NCI-H526 (cell line): ENCODE results near the gene SEZ6L.
A peak's percentile ranks its signal among the peaks of the same experiment; 100 is the strongest.

Experiments
- DNase-seq, 2 experiments: peaks; one replicate each; lab custom pipeline; 2025; lab: John Stamatoyannopoulos, UW

The SEZ6L gene

DNA sequence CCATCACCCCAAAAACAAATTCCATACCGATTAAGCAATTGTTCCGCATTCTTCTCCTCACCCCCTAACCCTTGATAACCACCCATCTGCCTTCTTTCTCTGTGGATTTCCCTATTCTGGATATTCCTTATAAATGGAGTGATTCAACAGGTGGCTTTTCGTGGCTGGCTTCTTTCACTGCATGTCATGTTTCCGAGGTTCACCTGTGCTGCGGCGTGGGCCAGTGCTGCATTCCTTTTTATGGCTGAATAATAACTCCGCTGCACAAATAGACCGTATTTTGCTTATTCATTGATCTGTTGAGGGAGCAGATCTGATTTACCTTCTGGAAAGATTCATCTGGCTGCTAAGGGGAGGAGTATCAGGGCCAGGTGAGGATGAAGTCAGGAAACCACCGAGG, 165.0 kb downstream of the SEZ6L start:
- DNase-seq, result no peak

GRCh38 chr22:26336773-26337172, 167.5 kb downstream of the SEZ6L start:
- no peak for DNase-seq

- DNase-seq, result no peak
These were observed 170.5 kb downstream of the SEZ6L start for GRCh38 chr22:26339755-26340154.

DNA sequence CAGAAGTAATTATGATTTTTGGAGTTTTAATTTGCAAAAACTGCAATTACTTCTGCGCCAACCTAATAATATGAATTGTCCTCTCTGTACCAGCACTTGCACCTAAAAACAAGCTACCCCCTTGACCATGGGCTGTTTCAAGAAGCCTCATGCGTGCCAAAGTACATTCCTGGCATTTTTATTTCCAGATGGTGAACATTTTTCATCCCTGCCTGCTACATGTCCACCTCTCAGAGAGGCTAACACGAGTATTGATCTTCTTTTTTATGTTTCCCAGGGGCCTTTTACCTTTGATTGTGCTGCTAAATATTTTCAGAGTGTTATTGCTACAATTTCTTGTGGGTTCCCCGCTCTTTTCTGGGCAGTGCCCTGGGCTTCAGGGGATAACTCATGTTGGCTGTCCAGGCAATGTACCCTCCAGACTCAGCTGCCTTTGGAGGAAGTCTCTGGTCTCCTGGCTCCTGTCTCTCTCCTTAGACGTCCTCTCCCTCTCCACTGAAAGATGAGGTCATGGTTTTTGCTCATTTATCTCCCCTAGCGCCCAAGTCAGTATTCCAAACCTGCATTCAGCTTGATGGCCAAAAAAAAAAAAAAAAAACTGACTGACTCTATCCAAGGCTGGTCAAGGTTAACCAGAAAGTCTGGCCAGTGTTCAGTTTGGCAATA, 173.6 kb downstream of the SEZ6L start:
- DNase-seq, result no peak

DNA sequence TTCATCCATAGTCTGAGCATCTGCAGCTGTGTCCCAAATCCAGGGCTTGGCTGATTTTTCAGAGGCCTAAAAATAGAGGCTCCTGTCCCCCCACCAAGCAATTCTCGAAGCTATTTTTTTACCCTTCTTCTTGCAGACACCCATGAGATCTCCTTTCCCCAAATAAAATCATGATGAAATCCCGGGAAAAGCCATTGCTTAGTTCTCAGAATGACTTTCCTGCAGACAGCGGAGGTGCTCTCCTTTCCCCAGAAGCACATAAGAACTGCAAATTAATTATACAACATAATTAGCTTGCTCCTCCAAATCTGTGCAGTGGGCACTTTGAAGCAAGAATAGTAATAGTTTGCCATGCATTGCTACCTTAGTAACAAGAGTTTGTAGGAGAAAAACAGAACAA, 176.2 kb downstream of the SEZ6L start:
- DNase-seq, result no peak

- DNase-seq, result no peak
These were observed 179.7 kb downstream of the SEZ6L start for GRCh38 chr22:26348810-26349526.

- no peak for DNase-seq
These were observed 185.4 kb downstream of the SEZ6L start for GRCh38 chr22:26354707-26355106.

GRCh38 chr22:26357281-26357680, 188.0 kb downstream of the SEZ6L start:
- no peak for DNase-seq

GRCh38 chr22:26357813-26358212, 188.6 kb downstream of the SEZ6L start:
- no peak for DNase-seq

DNA sequence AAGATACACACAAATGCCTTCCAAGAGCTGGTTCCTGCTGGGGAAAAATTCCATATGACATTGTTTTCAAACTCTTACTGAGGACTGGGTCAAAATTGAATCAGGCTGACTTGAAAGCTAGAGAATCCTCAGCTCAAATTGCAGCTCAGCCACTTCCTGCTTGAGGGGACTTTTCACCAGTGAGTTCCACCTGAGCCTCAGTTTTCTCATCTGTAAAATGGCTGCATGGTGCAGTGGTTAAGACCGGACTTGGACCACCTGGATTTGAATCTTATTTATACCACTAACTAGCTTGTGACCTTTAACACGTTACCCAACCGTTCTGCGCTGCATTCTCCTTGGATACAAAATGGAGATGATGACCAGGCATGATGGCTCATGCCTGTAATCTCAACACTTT, 189.9 kb downstream of the SEZ6L start:
- no peak for DNase-seq

DNA sequence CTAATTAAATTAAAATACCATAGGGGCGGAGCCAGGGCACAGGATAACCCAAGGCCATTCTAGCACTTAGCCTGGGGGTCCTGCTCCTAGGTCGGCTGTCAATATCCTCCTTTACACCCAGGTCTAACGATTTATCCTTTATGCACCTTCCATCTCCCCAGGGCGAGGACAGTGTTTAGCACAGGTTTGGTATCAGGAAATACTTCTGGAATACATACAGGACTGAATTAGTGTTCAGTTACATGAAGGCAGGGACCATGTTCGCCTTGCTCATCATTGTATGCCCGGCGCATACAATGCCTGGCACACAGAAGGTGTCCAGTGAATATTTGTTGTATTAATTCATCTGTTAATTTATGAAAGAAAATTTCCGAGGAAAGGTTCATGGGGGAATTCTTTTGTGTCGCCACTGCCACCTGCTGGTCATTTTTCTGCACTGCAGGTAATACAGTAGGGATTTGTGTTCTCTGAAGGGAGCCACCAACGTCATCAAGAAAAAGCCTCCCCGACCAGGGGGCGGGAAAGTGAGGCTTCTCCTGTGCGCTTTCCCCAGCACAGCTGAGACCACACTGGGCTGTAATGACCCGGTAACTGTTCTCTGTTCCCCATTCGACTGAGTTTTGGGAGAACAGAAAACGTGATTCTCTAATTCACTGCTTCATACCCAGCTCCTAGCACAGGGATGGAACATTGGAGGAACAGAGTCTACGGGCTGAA, 191.1 kb downstream of the SEZ6L start:
- DNase-seq, result peak; percentile 44 to 66

DNA sequence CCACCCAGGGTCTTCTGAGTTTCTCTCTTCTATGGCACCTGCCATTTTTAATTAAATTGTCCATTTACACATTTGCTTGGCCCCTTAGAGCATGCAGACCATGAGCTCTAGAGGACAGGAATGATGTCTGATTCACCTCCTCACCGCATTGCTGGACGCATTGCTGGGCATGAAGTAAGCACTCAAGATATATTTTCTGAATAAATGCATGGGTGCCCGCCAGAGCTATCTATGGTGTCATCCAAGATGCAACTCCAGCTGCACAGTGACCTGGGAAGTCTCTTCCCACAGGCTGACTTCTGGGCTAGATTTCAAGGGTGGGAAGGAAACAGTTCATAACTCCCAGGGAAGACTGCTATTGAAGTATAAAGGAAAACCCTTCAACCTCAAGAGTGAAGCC, 193.2 kb downstream of the SEZ6L start:
- no peak for DNase-seq

GRCh38 chr22:26364066-26365015, 195.1 kb downstream of the SEZ6L start:
- DNase-seq, result peak; percentile 52 to 80

GRCh38 chr22:26367402-26368245, 198.4 kb downstream of the SEZ6L start:
- DNase-seq, result peak; percentile 2 to 54

GRCh38 chr22:26372890-26373289, 203.6 kb downstream of the SEZ6L start:
- DNase-seq, result no peak

DNA sequence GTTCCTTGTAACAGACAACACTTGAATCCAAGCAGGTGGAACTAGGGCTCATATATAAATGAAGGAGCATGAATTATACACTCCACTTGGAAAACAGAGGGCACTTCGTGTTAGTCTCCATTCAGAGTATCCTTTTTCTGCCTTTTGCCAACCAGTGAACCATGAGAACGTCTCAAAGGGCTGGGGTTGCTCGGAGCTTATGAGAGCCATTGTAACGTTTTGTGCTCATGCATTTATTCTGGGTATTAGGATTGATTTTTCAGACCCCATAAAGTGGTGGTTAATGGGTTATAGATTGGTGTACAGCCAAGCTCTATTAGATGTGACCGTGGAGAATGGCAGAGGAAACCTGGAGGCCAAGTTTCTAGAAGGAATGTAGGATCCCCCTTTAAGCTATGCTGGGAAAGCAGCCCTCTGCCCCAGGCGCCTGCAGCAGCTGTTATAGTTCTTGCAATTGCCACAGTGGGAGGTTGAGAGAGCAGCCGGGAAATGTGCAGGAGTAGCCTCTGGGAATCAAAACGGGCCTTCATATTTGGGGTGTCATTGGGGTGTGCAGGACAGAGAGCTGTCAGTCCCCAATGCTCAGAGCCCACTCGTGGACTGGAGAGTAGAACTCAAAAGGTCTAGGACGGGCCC, 205.2 kb downstream of the SEZ6L start:
- DNase-seq, result no peak

DNA sequence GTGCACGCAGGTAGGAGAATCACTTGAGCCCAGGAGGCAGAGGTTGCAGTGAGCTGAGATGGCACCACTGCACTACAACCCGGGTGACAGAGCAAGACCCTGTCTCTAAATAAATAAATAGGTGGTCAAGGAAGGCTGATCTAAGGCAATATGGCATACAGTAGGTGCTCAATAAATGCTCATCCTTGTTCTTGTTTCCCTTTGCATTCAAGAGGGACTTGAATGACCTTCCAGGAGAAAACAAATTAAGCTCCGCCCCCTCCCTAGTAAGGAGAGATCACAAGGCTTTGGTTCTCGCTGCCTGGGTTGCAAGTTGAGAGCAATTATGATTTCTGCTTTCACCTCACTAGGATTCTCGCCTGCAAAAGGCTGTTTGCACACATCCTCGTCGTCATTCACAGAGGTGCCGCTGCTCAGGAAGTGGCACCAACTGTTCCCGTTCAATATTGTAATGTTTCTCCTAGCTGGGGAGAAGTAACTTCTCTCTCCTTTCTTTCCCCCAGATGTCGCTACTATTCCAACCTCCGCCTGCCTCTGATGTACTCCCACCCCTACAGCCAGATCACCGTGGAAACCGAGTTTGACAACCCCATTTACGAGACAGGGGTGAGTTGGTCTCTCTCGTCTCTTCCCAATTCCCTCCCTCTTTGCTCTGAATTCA, 208.0 kb downstream of the SEZ6L start:
- no peak for DNase-seq

DNA sequence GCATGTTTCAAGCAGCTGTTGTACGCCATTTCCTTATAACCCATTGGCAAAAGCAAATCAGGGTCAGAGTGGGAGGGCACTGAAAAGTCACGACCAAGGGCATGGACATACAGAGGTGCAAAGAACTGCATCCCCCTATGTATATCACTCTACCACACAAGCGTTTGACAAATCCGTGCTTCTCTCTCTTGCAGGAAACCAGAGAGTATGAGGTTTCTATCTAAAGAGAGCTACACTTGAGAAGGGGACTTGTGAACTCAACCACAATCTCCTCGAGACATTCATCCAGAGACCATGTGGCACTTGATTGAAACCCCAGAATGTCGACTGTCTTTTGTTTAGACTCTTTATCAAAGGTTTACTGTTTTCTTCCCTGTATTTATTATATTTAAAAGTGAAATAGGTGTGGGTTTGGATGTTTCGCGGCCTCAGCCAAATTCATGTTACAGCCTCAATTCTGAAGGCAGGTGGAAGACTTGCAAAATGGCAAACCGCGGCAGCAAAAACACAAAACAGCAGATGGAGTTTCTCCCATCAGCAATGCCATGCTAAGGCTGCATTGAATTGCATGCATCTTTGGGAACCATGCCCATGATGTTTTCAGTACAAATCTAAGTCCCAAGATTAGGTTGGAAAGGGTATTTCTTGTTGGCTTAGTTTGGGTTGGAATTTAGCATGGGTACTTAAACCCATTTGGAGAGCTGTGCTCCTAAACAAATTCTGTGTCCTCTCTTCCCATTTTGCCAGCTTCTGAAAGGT, 211.0 kb downstream of the SEZ6L start:
- DNase-seq, result no peak

DNA sequence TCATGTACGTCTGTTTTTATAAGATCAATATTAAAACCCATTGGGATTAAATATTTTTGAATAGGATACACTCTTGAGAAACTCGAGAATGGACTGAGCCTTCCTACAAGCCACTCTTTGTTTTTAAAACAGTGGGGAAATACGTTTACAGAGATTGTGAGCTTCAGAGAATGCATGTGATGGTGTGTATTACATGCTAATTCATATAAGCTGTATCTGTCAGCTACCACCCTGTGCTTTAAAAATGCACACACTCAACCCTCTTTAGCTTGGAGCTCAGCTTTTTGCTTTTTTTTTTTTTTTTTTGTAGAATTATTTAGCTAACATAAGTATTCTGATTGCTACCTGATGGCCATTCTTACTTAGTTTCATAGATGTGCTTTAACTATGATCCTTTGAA, 213.5 kb downstream of the SEZ6L start:
- DNase-seq, result no peak
